Activated CD4-positive, alpha-beta T cell treated with anti-CD3 and anti-CD28 coated beads, Interleukin-2, Interleukin-6, amounts not matched to agents 100 ng/mL and 50 ng/mL, durations not matched to agents 16 hours and 8 hours (primary cell): Measurements from ENCODE around the gene GOLGA6L2.
"Not testable (repeated sequence)": the region's sequence is repeated elsewhere in the genome, so short reads cannot be mapped to it uniquely, and the experiment has no call there.

Source experiments
- DNase-seq: peaks from one replicate; pipeline ENCODE4 v3.0.0-alpha.2; 2020

Gene GOLGA6L2

GRCh38 chr15:23424111-23424904 lies 22.7 kb downstream of the GOLGA6L2 start:
- DNase-seq = no peak

DNA sequence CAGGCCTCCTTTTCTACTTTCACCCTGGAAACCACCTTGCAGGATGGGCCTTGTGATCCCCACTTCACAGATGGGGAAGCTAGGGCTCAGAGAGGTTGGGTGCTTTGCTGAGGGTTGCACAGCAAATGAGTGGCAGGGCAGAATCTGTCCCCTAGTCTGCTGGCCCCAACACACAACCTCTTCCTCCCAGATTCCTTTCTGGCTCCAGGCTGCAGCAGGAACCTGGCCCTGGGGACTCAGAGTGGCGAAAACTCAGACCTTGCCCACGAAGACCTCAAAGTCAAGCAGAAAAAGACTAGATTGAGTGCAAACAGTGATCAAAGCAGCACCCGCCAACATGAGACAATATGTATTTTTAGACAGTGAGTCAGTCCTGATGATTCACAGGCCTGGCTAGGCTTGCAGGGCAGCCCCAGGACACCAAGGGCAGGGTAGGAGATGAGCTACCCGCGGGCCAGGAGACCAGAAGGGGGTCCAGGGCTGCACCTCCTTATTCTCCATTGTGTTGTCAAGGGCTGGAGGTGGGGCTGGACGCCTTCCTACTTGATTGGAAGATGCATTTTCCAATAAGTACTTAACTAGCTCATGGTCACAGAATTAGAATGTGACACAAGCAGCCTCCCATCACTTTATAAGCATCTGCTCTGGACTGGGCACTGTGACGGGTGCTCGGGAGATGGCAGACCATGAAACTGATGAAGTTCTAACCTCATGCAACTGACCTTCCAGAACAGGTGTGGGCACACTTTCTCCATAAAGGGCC lies 23.9 kb downstream of the GOLGA6L2 start:
- DNase-seq = no peak

- DNase-seq = no peak
Observed at GRCh38 chr15:23422099-23422945, 24.7 kb downstream of the GOLGA6L2 start.

DNA sequence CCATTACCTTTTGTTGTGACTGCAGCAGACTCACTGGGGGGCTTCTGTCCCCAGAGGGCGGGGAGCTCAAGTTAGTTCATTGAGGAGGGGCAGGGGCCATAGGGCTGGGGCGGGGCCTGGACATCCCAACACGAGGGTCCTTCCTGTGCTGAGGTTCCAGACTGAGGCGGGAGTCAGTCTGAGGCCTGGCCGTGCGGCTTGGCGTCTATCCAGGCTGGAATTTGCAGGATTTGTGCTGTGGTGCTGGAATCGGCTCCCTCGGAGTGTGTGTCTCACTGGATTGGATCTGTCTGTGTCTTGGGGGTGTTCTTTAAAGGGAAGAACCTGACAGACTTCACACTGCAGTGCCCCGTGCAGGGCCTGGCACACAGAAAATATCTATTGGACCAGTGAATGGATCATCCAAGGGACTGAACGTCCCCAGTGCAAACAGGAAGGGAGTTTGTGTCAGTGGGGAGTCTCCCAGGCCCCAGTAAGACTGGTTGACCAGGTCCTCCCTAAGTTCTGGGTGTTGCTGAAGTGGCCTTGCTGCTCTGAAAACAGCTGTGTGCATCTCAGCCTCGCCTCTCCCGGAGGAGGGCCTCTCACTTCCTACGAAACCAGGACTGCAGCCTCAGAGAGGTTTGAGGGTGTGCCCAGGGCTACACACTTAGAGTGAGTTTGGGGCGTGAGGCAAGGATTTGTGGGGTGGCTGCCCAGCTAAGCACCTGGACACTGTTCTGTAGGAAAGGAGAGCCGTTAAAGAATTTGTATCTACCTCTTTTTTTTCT lies 26.1 kb downstream of the GOLGA6L2 start:
- no peak for DNase-seq

DNA sequence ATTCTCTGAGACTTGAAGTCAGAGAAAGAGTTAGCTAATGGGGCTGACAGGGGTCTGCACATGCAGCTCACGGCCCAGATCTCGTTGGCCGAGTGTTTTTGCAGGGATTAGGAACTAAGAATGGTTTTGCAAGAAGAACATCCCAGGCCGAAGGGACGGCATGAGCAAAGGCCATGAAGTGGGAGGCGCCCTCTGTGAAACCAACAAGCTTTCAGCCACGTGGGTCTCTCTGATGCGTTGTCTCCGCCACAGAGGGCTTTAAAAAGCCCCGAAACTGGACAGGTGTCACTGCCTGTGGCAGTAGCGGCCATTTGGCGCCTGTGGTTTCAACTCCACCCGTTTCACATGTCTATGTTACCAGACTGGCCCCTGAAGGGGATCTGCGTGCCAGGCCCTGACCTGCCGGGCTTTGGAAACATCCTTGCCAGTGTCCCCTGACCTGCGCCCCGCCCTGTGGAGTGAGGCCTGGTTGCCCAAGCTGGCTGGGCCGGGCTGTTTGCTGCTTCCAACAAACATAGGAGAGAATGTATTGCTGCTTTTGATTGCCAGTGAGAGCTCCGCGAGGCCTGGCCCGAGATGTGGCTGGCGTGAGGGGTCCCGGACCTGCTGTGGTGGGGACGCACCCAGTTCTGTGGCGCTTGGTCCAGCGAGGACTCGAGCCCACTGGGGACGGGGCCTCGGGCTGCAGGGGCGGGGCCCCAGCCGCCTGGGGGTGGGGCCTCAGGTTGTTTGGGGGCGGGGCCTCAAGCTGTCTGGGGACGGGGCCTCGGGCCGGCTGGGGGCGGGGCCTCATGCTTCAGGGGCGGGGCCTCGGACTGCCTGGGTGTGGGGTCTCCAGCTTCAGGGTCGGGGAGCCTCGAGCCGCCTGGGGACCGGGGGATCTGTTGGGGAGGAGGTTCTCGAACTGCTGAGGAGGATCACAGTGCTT lies 30.4 kb downstream of the GOLGA6L2 start:
- DNase-seq = no peak

- not testable (repeated sequence) for DNase-seq
Observed at GRCh38 chr15:23415866-23416265, 31.2 kb downstream of the GOLGA6L2 start.

DNA sequence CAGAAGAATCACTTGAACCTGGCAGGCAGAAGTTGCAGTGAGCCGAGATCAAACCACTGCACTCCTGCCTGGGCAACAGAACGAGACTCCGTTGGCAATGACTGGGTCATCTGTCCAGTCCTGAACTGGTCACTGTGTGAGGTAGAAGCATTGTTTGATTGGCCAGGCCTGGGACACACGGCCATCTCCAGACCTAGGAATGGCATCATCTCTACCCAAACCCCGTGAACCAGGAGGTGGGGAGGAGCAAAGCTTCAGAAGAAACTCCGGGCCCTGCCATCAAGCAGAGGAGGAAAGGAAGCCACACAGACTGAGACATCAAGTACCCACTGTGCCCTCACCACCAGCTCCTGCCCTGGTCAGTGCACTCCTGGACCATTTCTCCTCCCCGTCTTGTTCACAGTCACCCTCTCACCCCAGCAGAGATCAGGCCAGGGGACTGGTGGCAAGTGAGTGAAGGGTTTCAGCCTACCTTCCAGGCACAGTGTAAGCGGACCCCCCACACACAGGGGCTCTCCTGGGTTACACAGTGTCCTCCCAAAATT lies 31.6 kb downstream of the GOLGA6L2 start:
- DNase-seq = no peak

DNA sequence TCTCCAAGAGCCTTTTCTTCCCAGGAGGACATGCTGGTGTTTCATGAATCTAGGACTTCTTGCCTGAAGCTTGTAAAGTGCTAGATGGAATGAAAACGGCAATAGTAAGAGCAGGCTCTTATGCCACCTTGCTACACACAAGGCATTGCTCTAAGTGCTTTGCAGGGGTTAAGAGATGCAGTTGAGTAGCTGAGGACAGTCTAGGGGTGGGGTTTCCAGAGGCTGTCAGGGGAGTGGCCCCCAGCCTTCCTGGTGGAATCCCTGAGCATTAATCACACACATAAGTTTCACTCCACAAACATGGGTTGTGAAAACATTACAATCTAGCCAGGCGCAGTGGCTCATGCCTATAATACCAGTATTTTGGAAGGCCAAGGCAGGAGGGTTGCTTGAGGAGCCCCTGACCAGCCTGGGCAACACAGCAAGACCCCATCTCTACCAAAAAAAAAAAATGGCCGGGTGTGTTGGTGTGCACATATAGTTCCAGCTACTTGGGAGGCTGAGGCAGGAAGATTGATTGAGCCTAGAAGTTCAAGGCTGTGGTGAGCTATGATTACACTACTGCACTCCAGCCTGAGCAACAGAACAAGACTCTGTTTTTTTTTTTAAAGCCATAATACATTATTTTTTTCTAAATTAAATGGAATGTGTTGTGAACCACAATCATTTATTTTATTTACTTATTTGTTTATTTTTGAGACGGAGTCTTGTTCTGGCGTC lies 34.0 kb downstream of the GOLGA6L2 start:
- not testable (repeated sequence) for DNase-seq

DNA sequence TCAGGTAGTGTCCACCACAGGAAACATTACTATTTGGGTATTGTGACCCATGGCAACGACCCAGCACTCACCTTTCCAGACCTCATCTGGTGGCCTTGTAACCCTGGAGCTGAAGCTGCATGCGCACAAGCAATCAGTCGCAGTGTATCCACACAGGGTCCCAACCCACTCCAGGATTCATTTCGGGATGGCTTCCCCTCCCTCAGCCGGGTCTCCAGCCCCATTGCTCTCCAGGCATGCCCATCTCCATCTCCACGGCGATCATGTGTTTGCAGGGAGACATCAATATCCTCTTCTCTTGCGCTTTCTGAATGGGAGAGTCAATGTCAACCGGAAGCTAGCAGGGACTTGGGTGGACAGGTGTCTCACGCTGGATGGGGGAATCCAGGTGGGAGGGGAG lies 35.2 kb downstream of the GOLGA6L2 start:
- no peak for DNase-seq

DNA sequence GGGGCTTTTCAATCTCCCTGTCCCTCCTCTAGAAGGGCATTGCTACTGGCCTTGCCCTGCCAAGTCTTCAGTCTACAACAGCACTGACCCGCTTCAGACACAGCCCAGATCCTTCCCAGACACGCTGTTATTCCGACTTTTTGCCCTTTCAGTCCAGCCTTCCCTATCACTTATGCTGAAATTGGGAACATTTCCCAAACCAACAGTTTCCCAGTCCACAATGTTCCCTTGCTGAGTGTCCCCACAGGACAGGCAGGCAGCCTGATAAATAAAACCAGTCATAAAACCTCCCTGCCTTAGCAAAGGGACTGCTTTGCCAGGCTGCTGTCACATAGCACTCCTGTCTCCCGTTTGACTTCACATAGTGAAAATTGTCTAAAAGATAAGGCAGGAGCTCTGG lies 43.5 kb downstream of the GOLGA6L2 start:
- DNase-seq = no peak

GRCh38 chr15:23402544-23402943 lies 44.5 kb downstream of the GOLGA6L2 start:
- no peak for DNase-seq

- no peak for DNase-seq
Observed at GRCh38 chr15:23402140-23402539, 44.9 kb downstream of the GOLGA6L2 start.

GRCh38 chr15:23401627-23402026 lies 45.4 kb downstream of the GOLGA6L2 start:
- DNase-seq = no peak

DNA sequence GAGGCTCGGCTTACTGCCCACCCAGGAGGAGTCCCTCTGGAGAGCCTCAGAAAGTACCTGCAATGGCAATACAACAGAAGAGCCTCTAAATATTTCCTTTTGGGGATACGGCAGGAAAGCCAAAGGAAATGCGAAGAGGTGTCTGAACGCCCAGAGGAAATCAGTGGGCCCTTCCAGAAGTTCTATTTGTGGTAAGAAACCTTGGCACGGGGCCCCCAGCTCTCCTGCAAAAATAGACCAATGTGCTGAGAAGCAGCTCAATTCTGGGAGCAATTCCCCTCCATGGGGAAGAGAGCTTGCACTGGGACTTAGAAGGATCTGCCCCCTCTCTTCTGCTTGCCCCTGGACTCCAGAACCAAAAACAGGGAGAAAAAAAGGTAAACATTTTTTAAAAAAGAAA lies 47.8 kb downstream of the GOLGA6L2 start:
- not testable (repeated sequence) for DNase-seq

DNA sequence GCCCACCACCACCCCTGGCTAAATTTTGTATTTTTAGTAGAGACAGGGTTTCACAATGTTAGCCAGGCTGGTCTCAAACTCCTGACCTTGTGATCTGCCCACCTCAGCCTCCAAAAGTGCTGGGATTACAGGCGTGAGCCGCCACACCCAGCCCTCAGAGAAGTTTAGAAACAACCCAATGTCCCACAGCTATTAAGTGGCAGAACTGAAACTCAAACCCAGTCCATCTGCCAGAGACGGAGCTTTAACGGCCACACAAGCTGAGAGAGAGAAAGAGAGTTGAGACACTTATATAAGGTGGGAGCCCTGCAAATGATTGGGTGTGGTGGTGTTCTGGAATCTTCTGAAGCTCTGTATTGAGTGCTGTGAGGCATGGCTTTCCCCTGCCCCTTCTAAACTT lies 48.7 kb downstream of the GOLGA6L2 start:
- DNase-seq = not testable (repeated sequence)

- DNase-seq = no peak
Observed at GRCh38 chr15:23397779-23398178, 49.3 kb downstream of the GOLGA6L2 start.

DNA sequence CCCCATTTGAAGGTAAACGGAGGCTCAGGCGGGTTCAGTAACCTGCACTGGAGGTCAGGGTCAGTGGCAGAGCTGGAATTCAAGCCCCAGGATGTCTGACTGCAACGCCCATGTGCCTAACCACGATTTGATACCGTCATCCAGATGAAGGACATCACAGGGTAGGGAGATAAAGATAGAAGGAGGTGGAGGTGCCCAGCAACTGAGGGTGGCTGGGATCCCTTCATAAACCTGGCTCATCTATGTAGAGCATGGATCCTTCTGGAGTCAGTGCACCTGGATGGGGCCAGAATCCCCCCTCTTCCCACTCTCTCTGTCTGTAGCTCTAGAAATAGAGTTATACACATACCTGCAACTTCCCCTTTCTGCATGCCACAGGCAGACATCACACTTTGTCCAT lies 51.2 kb downstream of the GOLGA6L2 start:
- DNase-seq = no peak

- no peak for DNase-seq
Observed at GRCh38 chr15:23395030-23395692, 51.9 kb downstream of the GOLGA6L2 start.
